ENCODE data around the gene FSHR. TPM values are rescaled to one million over a fixed set of nuclear protein-coding genes. Genes with fewer than 3 reads are reported as not detected.

The FSHR gene
- total and polyA plus RNA-seq, 8 donors: not detected

DNA sequence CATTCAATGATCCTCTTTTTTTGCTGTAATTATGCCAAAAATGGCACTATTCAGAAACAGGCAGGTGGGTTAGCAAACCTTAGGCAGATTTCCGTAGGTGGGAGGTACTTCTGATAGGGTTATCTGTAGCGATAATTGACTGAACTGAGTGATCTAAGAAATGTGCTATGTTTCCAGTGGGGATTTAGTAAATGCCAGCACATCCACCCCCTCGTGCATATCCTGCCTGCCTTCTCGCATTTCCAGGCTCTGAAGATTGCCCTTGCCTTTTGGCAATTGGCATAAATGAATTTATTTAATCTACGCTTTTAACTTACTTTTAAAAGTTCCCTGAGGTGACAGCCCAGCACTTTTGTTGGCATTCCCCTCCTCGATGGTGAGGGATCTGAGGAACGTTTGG lies 576 bp upstream of the FSHR start:
- Histone ChIP-seq H3K27ac (no peak overlapping the region), H3K27me3 (no peaks in the 10 kb centered on the region), H3K4me1 (no peaks in the 10 kb centered on the region), H3K4me3 (no peak overlapping the region), H3K9me3 (no peaks in the 10 kb centered on the region), H3K36me3 (no peaks in the 10 kb centered on the region)
- DNase-seq (no peak), ATAC-seq (no peak), FAIRE-seq (no peak)
- intact Hi-C loops (cut with DNase I): no loop called here
- TF ChIP-seq, protein P1, sequence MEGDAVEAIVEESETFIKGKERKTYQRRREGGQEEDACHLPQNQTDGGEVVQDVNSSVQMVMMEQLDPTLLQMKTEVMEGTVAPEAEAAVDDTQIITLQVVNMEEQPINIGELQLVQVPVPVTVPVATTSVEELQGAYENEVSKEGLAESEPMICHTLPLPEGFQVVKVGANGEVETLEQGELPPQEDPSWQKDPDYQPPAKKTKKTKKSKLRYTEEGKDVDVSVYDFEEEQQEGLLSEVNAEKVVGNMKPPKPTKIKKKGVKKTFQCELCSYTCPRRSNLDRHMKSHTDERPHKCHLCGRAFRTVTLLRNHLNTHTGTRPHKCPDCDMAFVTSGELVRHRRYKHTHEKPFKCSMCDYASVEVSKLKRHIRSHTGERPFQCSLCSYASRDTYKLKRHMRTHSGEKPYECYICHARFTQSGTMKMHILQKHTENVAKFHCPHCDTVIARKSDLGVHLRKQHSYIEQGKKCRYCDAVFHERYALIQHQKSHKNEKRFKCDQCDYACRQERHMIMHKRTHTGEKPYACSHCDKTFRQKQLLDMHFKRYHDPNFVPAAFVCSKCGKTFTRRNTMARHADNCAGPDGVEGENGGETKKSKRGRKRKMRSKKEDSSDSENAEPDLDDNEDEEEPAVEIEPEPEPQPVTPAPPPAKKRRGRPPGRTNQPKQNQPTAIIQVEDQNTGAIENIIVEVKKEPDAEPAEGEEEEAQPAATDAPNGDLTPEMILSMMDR (IDR thresholded peaks at IDR 0.05): no peak
- 35 to 41% methylated on average over 7 of the region's 7 CpGs for WGBS, 2 donors

- no peaks in the 10 kb centered on the region for H3K36me3 ChIP-seq
- TF ChIP-seq, protein P1 (IDR thresholded peaks at IDR 0.05): no peak
- DNase-seq (no peak), ATAC-seq (no peak), FAIRE-seq (no peak)
- no peak overlapping the region for H3K4me3 ChIP-seq
- intact Hi-C loops (cut with DNase I): no loop called here
- H3K4me1 ChIP-seq: no peaks in the 10 kb centered on the region
- H3K27ac ChIP-seq: no peak overlapping the region
- H3K27me3 ChIP-seq: no peaks in the 10 kb centered on the region
- no peaks in the 10 kb centered on the region for H3K9me3 ChIP-seq
- WGBS, 2 donors: 32 to 43% methylated on average over 2 of the region's 2 CpGs
These were observed 1.1 kb downstream of the FSHR start for GRCh38 chr2:49153252-49153651.

DNA sequence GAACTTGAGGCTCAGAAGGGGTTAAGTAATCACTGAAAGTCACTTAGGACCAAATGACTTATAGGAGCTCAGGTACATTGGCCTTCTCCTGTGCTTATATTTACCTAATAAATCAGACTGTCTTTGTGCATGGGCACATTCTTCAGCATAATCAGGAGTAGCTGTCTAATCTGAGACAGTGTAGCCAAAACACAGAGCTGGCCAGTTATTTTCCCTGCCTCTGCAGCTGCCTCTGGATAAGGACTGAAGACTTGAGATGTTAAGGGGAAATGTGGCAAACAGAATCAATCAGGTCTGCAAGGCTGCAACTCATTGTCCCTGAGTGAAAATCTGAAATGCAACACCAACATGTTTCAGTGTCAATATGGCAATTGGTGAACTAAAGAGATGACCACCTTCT lies 1.5 kb downstream of the FSHR start:
- H3K36me3 ChIP-seq: no peaks in the 10 kb centered on the region
- FAIRE-seq (no peak), DNase-seq (no peak), ATAC-seq (peak in 1 of 4 donors; percentile 14)
- intact Hi-C loops (cut with DNase I): no loop called here
- TF ChIP-seq, protein P1 (IDR thresholded peaks at IDR 0.05): no peak
- H3K4me1 ChIP-seq: no peaks in the 10 kb centered on the region
- H3K27me3 ChIP-seq: no peaks in the 10 kb centered on the region
- no peaks in the 10 kb centered on the region for H3K9me3 ChIP-seq
- H3K27ac ChIP-seq: no peak overlapping the region
- H3K4me3 ChIP-seq: no peak overlapping the region

DNA sequence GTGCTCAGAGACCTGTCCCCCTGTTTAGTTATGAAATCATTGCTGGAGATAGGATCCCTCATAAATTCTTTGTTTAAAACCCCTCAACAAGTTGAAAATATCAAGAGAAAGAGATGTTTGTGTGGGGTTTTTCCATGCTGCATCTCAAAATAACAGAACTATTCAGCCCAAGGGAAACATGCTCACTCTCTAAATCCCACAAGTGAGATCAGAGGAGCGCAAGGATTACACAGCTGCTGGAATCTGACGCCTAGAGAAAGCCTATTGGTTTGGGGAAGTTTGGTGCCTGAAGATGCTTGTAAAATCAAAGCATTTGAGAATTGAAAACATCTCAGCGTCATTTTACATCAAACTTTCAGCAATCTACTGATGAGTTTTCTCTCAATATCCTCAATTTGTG lies 7.9 kb downstream of the FSHR start:
- H3K4me3 ChIP-seq: no peak overlapping the region
- H3K4me1 ChIP-seq: no peaks in the 10 kb centered on the region
- FAIRE-seq: no peak
- no peak for ATAC-seq
- H3K9me3 ChIP-seq: no peaks in the 10 kb centered on the region
- no peaks in the 10 kb centered on the region for H3K27me3 ChIP-seq
- intact Hi-C loops (cut with DNase I): no loop called here
- H3K36me3 ChIP-seq: no peaks in the 10 kb centered on the region
- 54 to 59% methylated on average over 3 of the region's 3 CpGs for WGBS, 2 donors
- DNase-seq: no peak
- H3K27ac ChIP-seq: no peak overlapping the region
- TF ChIP-seq, protein P1 (IDR thresholded peaks at IDR 0.05): no peak

- H3K36me3 ChIP-seq: no peaks in the 10 kb centered on the region
- 30 to 50% methylated on average over 1 of the region's 1 CpG for WGBS, 2 donors
- intact Hi-C loops (cut with DNase I): no loop called here
- no peaks in the 10 kb centered on the region for H3K4me1 ChIP-seq
- no peak for ATAC-seq
- no peak for FAIRE-seq
- DNase-seq: no peak
- H3K27ac ChIP-seq: no peak overlapping the region
- TF ChIP-seq, protein P1 (IDR thresholded peaks at IDR 0.05): no peak
- H3K4me3 ChIP-seq: no peak overlapping the region
- H3K27me3 ChIP-seq: no peaks in the 10 kb centered on the region
- H3K9me3 ChIP-seq: no peaks in the 10 kb centered on the region
These were observed 22.5 kb downstream of the FSHR start for GRCh38 chr2:49131801-49132200.

Data from pancreas (tissue), 10 donors.